GM19239 (cell line): Measurements from ENCODE around the gene TK2.
"Not testable (repeated sequence)": the region's sequence is repeated elsewhere in the genome, so short reads cannot be mapped to it uniquely, and the experiment has no call there.

Experiments
- DNase-seq: peaks from one replicate; pipeline ENCODE4 v3.0.0; 2011; ENCODE audit warnings: low spot score; ENCODE audit not compliant: insufficient read length
- FAIRE-seq: peaks from 2 replicates; lab custom pipeline; 2011; peaks lifted over from hg19 to GRCh38; lab: Jason Lieb, UNC

TK2 gene

GRCh38 chr16:66522816-66523590 is 26.9 kb downstream of the TK2 start:
- DNase-seq (no peak), FAIRE-seq (no peak)

GRCh38 chr16:66521951-66522771 is 27.8 kb downstream of the TK2 start:
- peak; percentile 88 for FAIRE-seq
- no peak for DNase-seq

GRCh38 chr16:66521252-66521713 is 28.6 kb downstream of the TK2 start:
- FAIRE-seq (no peak), DNase-seq (no peak)

GRCh38 chr16:66520406-66521170 is 29.3 kb downstream of the TK2 start:
- FAIRE-seq (no peak), DNase-seq (no peak)

- FAIRE-seq (no peak), DNase-seq (no peak)
These were observed 30.2 kb downstream of the TK2 start for GRCh38 chr16:66519482-66520373.

GRCh38 chr16:66517586-66518263 is 32.2 kb downstream of the TK2 start:
- no peak for DNase-seq
- no peak for FAIRE-seq

- FAIRE-seq: peak; percentile 97
- DNase-seq: peak; percentile 88
These were observed 32.9 kb downstream of the TK2 start for GRCh38 chr16:66516808-66517585.

- FAIRE-seq (no peak), DNase-seq (no peak)
These were observed 33.5 kb downstream of the TK2 start for GRCh38 chr16:66516509-66516807.

- DNase-seq (no peak), FAIRE-seq (no peak)
These were observed 34.1 kb downstream of the TK2 start for GRCh38 chr16:66515596-66516508.

GRCh38 chr16:66514980-66515595 is 34.8 kb downstream of the TK2 start:
- not testable (repeated sequence) for FAIRE-seq, DNase-seq

- FAIRE-seq, DNase-seq: not testable (repeated sequence)
These were observed 35.5 kb downstream of the TK2 start for GRCh38 chr16:66514391-66514790.

- no peak for FAIRE-seq
- no peak for DNase-seq
These were observed 36.7 kb downstream of the TK2 start for GRCh38 chr16:66513111-66513723.

GRCh38 chr16:66512272-66513110 is 37.4 kb downstream of the TK2 start:
- no peak for DNase-seq
- FAIRE-seq: no peak

GRCh38 chr16:66511602-66512271 is 38.2 kb downstream of the TK2 start:
- no peak for DNase-seq
- no peak for FAIRE-seq
